ENCODE measurements around the gene ZNF175. TPM values are rescaled to one million over a fixed set of nuclear protein-coding genes. Genes with fewer than 3 reads are reported as not detected.
A peak's percentile ranks its signal among the peaks of the same experiment; 100 is the strongest.
"Not testable (repeated sequence)": the region's sequence is repeated elsewhere in the genome, so short reads cannot be mapped to it uniquely, and the experiment has no call there.

ZNF175 gene
- total and polyA plus RNA-seq, 4 experiments from 2014 or later: 0.65 to 17.4 (median 9.9) TPM

- Histone ChIP-seq H3K4me3 (ENCODE audit: low read length in 2 of 2) (no peak overlapping the region), H3K36me3 (ENCODE audit: insufficient read depth, low read length) (no peaks in the 10 kb centered on the region), H3K4me1 (ENCODE audit: insufficient read depth, low read length) (no peaks in the 10 kb centered on the region), H3K9me3 (ENCODE audit: control insufficient read depth in 1 of 2, low read length in 2 of 2) (no peaks in the 10 kb centered on the region), H3K27me3 (ENCODE audit: insufficient read depth, low read length) (no peaks in the 10 kb centered on the region), H3K27ac (ENCODE audit: low read depth, low read length) (no peak overlapping the region)
- no peak overlapping the region for H3K4me3 Mint-ChIP-seq
- H3K27ac Mint-ChIP-seq: no peak overlapping the region
- peaks cover 4 to 30% (median 13%) of the 10 kb centered on the region in 8 donors for H3K9me3 Mint-ChIP-seq
- no peak for DNase-seq
- ChIA-PET POLR2A (ENCODE audit: partially characterized antibody) (no interaction called here), CTCF (ENCODE audit: partially characterized antibody) (no interaction called here)
- H3K4me1 Mint-ChIP-seq: no peaks in the 10 kb centered on the region
- intact Hi-C loops (cut with micrococcal nuclease): no loop called here
- peaks cover 20 to 24% of the 10 kb centered on the region in 2 donors for H3K27me3 Mint-ChIP-seq
- peaks cover 0 to 13% of the 10 kb centered on the region in 2 donors for H3K36me3 Mint-ChIP-seq
Measured at GRCh38 chr19:51615991-51616390, 44.9 kb downstream of the ZNF175 start.

- Histone ChIP-seq H3K36me3 (ENCODE audit: insufficient read depth, low read length) (no peaks in the 10 kb centered on the region), H3K27ac (ENCODE audit: low read depth, low read length) (no peak overlapping the region), H3K9me3 (ENCODE audit: control insufficient read depth in 1 of 2, low read length in 2 of 2) (no peaks in the 10 kb centered on the region), H3K4me3 (ENCODE audit: low read length in 2 of 2) (no peak overlapping the region), H3K27me3 (ENCODE audit: insufficient read depth, low read length) (no peaks in the 10 kb centered on the region), H3K4me1 (ENCODE audit: insufficient read depth, low read length) (no peaks in the 10 kb centered on the region)
- no peaks in the 10 kb centered on the region for H3K36me3 Mint-ChIP-seq
- peaks cover 4 to 7% of the 10 kb centered on the region in 2 donors for H3K27me3 Mint-ChIP-seq
- no peak overlapping the region for H3K27ac Mint-ChIP-seq
- DNase-seq: no peak
- no peaks in the 10 kb centered on the region for H3K4me1 Mint-ChIP-seq
- POLR2A ChIA-PET (ENCODE audit: partially characterized antibody): no interaction called here
- CTCF ChIA-PET (ENCODE audit: partially characterized antibody): no interaction called here
- intact Hi-C loops (cut with micrococcal nuclease): no loop called here
- H3K9me3 Mint-ChIP-seq: peaks cover 0 to 3% (median 0%) of the 10 kb centered on the region in 8 donors
- no peak overlapping the region for H3K4me3 Mint-ChIP-seq
Measured at GRCh38 chr19:51621178-51621577, 50.1 kb downstream of the ZNF175 start.

- no peak overlapping the region for H3K4me3 ChIP-seq (ENCODE audit: low read length in 2 of 2)
- H3K27ac Mint-ChIP-seq: no peak overlapping the region
- intact Hi-C loops (cut with micrococcal nuclease): no loop called here
- peaks cover 0 to 3% (median 0%) of the 10 kb centered on the region in 8 donors for H3K9me3 Mint-ChIP-seq
- ChIA-PET POLR2A (ENCODE audit: partially characterized antibody) (no interaction called here), CTCF (ENCODE audit: partially characterized antibody) (no interaction called here)
- no peaks in the 10 kb centered on the region for H3K4me1 Mint-ChIP-seq
- no peak overlapping the region for H3K27ac ChIP-seq (ENCODE audit: low read depth, low read length)
- H3K9me3 ChIP-seq (ENCODE audit: control insufficient read depth in 1 of 2, low read length in 2 of 2): no peaks in the 10 kb centered on the region
- no peaks in the 10 kb centered on the region for H3K4me1 ChIP-seq (ENCODE audit: insufficient read depth, low read length)
- no peaks in the 10 kb centered on the region for H3K36me3 ChIP-seq (ENCODE audit: insufficient read depth, low read length)
- H3K27me3 ChIP-seq (ENCODE audit: insufficient read depth, low read length): no peaks in the 10 kb centered on the region
- H3K36me3 Mint-ChIP-seq: no peaks in the 10 kb centered on the region
- peaks cover 2 to 21% of the 10 kb centered on the region in 2 donors for H3K27me3 Mint-ChIP-seq
- H3K4me3 Mint-ChIP-seq: no peak overlapping the region
- DNase-seq: no peak
Measured at GRCh38 chr19:51626675-51627074, 55.6 kb downstream of the ZNF175 start.

GRCh38 chr19:51627491-51628138 is 56.5 kb downstream of the ZNF175 start:
- Mint-ChIP-seq H3K27ac (no peak overlapping the region), H3K4me1 (no peaks in the 10 kb centered on the region), H3K4me3 (no peak overlapping the region), H3K9me3 (peaks cover 0 to 2% (median 0%) of the 10 kb centered on the region in 8 donors), H3K36me3 (no peaks in the 10 kb centered on the region), H3K27me3 (peaks cover 4 to 26% of the 10 kb centered on the region in 2 donors)
- ChIA-PET CTCF (ENCODE audit: partially characterized antibody) (no interaction called here), POLR2A (ENCODE audit: partially characterized antibody) (no interaction called here)
- intact Hi-C loops (cut with micrococcal nuclease): no loop called here
- Histone ChIP-seq H3K36me3 (ENCODE audit: insufficient read depth, low read length) (no peaks in the 10 kb centered on the region), H3K27ac (ENCODE audit: low read depth, low read length) (no peak overlapping the region), H3K9me3 (ENCODE audit: control insufficient read depth in 1 of 2, low read length in 2 of 2) (no peaks in the 10 kb centered on the region), H3K27me3 (ENCODE audit: insufficient read depth, low read length) (no peaks in the 10 kb centered on the region), H3K4me3 (ENCODE audit: low read length in 2 of 2) (no peak overlapping the region), H3K4me1 (ENCODE audit: insufficient read depth, low read length) (no peaks in the 10 kb centered on the region)
- no peak for DNase-seq

- H3K27me3 ChIP-seq (ENCODE audit: insufficient read depth, low read length): no peaks in the 10 kb centered on the region
- Mint-ChIP-seq H3K4me3 (peak overlapping the region in 1 of 8 donors; percentile 3), H3K36me3 (no peaks in the 10 kb centered on the region), H3K27me3 (peaks cover 4 to 26% of the 10 kb centered on the region in 2 donors), H3K4me1 (no peaks in the 10 kb centered on the region), H3K9me3 (peaks cover 0 to 2% (median 0%) of the 10 kb centered on the region in 8 donors), H3K27ac (no peak overlapping the region)
- POLR2A ChIA-PET (ENCODE audit: partially characterized antibody): no interaction called here
- H3K27ac ChIP-seq (ENCODE audit: low read depth, low read length): no peak overlapping the region
- H3K4me3 ChIP-seq (ENCODE audit: low read length in 2 of 2): no peak overlapping the region
- no peaks in the 10 kb centered on the region for H3K9me3 ChIP-seq (ENCODE audit: control insufficient read depth in 1 of 2, low read length in 2 of 2)
- DNase-seq: no peak
- CTCF ChIA-PET (ENCODE audit: partially characterized antibody): no interaction called here
- intact Hi-C loops (cut with micrococcal nuclease): no loop called here
- no peaks in the 10 kb centered on the region for H3K36me3 ChIP-seq (ENCODE audit: insufficient read depth, low read length)
- H3K4me1 ChIP-seq (ENCODE audit: insufficient read depth, low read length): no peaks in the 10 kb centered on the region
Measured at GRCh38 chr19:51628153-51628939, 57.3 kb downstream of the ZNF175 start.

GRCh38 chr19:51630315-51630714 is 59.2 kb downstream of the ZNF175 start, which contains the start of gene SIGLEC5:
TSS of gene SIGLEC5 (minus strand) at chr19:51630401. CDS start at chr19:51630335, 66 bp downstream.
- CTCF ChIA-PET (ENCODE audit: partially characterized antibody): not testable (repeated sequence)

GRCh38 chr19:51632126-51632525 is 61.0 kb downstream of the ZNF175 start:
- Mint-ChIP-seq H3K27me3 (peaks cover 4 to 16% of the 10 kb centered on the region in 2 donors), H3K4me1 (no peaks in the 10 kb centered on the region), H3K27ac (no peak overlapping the region), H3K9me3 (peaks cover 0 to 9% (median 2%) of the 10 kb centered on the region in 8 donors), H3K36me3 (no peaks in the 10 kb centered on the region), H3K4me3 (no peak overlapping the region)
- Histone ChIP-seq H3K9me3 (ENCODE audit: control insufficient read depth in 1 of 2, low read length in 2 of 2) (no peaks in the 10 kb centered on the region), H3K27ac (ENCODE audit: low read depth, low read length) (no peak overlapping the region), H3K4me3 (ENCODE audit: low read length in 2 of 2) (no peak overlapping the region), H3K27me3 (ENCODE audit: insufficient read depth, low read length) (no peaks in the 10 kb centered on the region), H3K4me1 (ENCODE audit: insufficient read depth, low read length) (no peaks in the 10 kb centered on the region), H3K36me3 (ENCODE audit: insufficient read depth, low read length) (no peaks in the 10 kb centered on the region)
- DNase-seq: no peak
- POLR2A ChIA-PET (ENCODE audit: partially characterized antibody): no interaction called here
- CTCF ChIA-PET (ENCODE audit: partially characterized antibody): no interaction called here
- intact Hi-C loops (cut with micrococcal nuclease): no loop called here

More at GRCh38 chr19:51630315-51630714, 59.2 kb downstream of the ZNF175 start, which contains the start of gene SIGLEC5:
- intact Hi-C loops (cut with micrococcal nuclease); H3K9me3 Mint-ChIP-seq; H3K36me3 ChIP-seq (ENCODE audit: insufficient read depth, low read length); H3K27ac Mint-ChIP-seq; H3K27ac ChIP-seq (ENCODE audit: low read depth, low read length); H3K4me3 ChIP-seq (ENCODE audit: low read length in 2 of 2); POLR2A ChIA-PET (ENCODE audit: partially characterized antibody); H3K4me1 Mint-ChIP-seq; H3K4me3 Mint-ChIP-seq; H3K4me1 ChIP-seq (ENCODE audit: insufficient read depth, low read length); DNase-seq; H3K36me3 Mint-ChIP-seq; H3K9me3 ChIP-seq (ENCODE audit: control insufficient read depth in 1 of 2, low read length in 2 of 2); H3K27me3 ChIP-seq (ENCODE audit: insufficient read depth, low read length): not testable (repeated sequence)
- H3K27me3 Mint-ChIP-seq: peaks cover 4 to 22% of the 10 kb centered on the region in 2 donors

All from CD4-positive, alpha-beta memory T cell (primary cell).